Mucosa of stomach (tissue), 1 donor: ENCODE data around the gene CAPS.
A peak's percentile ranks its signal among the peaks of the same experiment; 100 is the strongest.

Experiments used
- H3K27me3 ChIP-seq: one replicate; pipeline ENCODE4 v1.7.0; 2013; ENCODE audit warnings: mild to moderate bottlenecking, low read length; ENCODE audit not compliant: control insufficient read depth, insufficient read depth
- H3K36me3 ChIP-seq: one replicate; pipeline ENCODE4 v1.7.0; 2013; ENCODE audit warnings: low read length; ENCODE audit not compliant: control insufficient read depth, insufficient read depth
- H3K4me1 ChIP-seq: one replicate; pipeline ENCODE4 v1.7.0; 2013; ENCODE audit warnings: mild to moderate bottlenecking, low read length; ENCODE audit not compliant: control insufficient read depth, insufficient read depth
- H3K4me3 ChIP-seq: one replicate; pipeline ENCODE4 v1.7.0; 2013; ENCODE audit warnings: low read length
- H3K9ac ChIP-seq: one replicate; pipeline ENCODE4 v1.7.0; 2013; ENCODE audit warnings: mild to moderate bottlenecking, low read length, moderate library complexity
- H3K9me3 ChIP-seq: one replicate; pipeline ENCODE4 v1.7.0; 2013; ENCODE audit warnings: mild to moderate bottlenecking, low read length, moderate library complexity; ENCODE audit not compliant: control insufficient read depth
- donor health status: Pancreatic carcinoma.

CAPS gene

DNA sequence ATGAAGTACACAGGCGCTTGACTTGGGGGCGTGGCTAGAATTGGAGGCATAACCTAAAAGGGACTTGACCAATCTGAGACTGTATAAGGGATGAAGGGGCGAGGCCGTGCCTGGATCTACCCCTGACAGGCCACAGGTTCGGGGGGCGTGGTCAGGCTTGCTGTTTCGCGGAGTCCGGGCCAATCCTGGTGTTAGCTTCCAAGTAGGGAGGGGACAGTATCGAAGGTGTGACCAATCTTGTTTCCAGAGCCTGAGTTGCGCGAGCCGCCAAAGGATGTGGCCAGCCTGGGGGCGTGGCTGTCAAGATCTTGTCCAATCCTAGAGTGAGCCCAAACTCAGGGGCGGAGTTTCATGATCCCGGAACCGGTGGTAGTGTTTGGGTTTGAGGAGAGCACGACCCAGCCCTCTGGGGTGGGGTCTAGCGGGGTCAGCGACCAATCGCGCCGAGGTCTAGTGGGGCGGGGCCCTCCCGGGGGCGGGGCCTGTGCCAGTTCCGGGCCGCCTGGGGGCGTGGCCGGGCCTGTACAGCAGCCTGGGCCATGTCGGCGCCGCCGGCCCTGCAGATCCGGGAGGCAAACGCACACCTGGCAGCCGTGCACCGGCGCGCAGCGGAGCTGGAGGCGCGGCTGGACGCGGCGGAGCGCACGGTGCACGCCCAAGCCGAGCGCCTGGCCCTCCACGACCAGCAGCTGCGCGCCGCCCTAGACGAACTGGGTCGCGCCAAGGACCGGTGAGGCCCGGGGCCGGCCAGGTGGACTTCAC is 9.5 kb upstream of the CAPS start, which contains the start of gene VMAC:
Gene VMAC, plus strand, starts transcription at position 521 of the 762 bp plus-strand sequence. Its CDS starts 19 bp downstream, at position 540.
- H3K9me3 ChIP-seq, result no peaks in the 10 kb centered on the region
- H3K36me3 ChIP-seq, result no peaks in the 10 kb centered on the region
- H3K4me1 ChIP-seq, result peaks cover 20% of the 10 kb centered on the region
- peak within 1 kb of the TSS; percentile 95 for H3K9ac ChIP-seq
- H3K4me3 ChIP-seq, result peak within 1 kb of the TSS; percentile 63
- H3K27me3 ChIP-seq, result no peaks in the 10 kb centered on the region

- H3K4me1 ChIP-seq, result peaks cover 20% of the 10 kb centered on the region
- no peaks in the 10 kb centered on the region for H3K36me3 ChIP-seq
- H3K4me3 ChIP-seq, result peak overlapping the region; percentile 63
- no peaks in the 10 kb centered on the region for H3K9me3 ChIP-seq
- no peaks in the 10 kb centered on the region for H3K27me3 ChIP-seq
- H3K9ac ChIP-seq, result peak overlapping the region; percentile 76
These were observed 8.8 kb upstream of the CAPS start for GRCh38 chr19:5905114-5905778.

DNA sequence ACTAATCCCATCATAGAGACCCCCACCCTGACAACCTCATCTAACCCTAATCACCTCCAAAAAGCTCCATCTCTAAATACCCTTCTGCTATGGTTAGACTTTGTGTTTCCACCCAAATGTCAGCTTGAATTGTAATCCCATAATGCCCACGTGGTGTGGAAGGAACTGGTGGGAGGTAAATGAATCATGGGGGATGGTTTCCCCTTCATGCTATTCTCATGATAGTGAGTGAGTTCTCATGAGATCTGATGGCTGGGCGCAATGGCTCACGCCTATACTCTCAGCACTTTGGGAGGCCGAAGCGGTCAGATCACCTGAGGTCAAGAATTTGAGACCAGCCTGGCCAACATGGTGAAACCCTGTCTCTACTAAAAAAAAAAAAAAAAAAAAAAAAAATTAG is 6.8 kb upstream of the CAPS start:
- Histone ChIP-seq H3K4me3 (no peak overlapping the region), H3K9ac (no peak overlapping the region), H3K36me3 (no peaks in the 10 kb centered on the region), H3K4me1 (peaks cover 19% of the 10 kb centered on the region), H3K27me3 (no peaks in the 10 kb centered on the region), H3K9me3 (no peaks in the 10 kb centered on the region)

DNA sequence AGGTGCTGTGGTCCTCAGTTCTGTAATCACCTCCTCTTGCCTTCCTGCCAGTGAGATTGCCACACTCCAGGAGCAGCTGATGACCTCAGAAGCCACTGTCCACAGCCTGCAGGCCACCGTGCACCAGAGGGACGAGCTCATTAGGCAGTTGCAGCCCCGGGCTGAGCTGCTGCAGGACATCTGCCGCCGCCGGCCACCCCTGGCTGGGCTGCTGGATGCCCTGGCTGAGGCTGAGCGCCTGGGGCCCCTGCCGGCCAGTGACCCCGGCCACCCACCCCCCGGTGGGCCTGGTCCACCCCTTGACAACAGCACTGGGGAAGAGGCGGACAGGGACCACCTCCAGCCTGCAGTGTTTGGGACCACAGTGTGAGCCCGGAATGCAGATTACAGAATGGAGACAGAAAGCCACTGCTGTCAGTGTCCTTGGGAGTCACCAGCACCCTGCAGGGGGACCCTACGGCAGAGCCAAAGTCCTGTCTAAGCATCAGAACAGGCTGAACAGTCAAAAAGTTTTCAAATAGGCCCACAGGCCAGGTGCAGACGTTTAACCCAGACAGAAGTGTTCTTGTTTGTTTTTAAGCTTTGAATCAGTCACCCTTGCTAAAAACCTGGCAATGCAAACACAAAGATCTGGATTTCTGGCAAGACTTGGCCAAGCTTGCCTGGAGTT is 5.1 kb upstream of the CAPS start:
- Histone ChIP-seq H3K36me3 (no peaks in the 10 kb centered on the region), H3K9me3 (no peaks in the 10 kb centered on the region), H3K9ac (no peak overlapping the region), H3K27me3 (no peaks in the 10 kb centered on the region), H3K4me3 (no peak overlapping the region), H3K4me1 (peaks cover 13% of the 10 kb centered on the region)

- no peak overlapping the region for H3K4me3 ChIP-seq
- no peaks in the 10 kb centered on the region for H3K9me3 ChIP-seq
- H3K36me3 ChIP-seq, result no peaks in the 10 kb centered on the region
- no peaks in the 10 kb centered on the region for H3K27me3 ChIP-seq
- H3K9ac ChIP-seq, result no peak overlapping the region
- H3K4me1 ChIP-seq, result peaks cover 26% of the 10 kb centered on the region
These were observed 3.5 kb upstream of the CAPS start for GRCh38 chr19:5910638-5910907.

DNA sequence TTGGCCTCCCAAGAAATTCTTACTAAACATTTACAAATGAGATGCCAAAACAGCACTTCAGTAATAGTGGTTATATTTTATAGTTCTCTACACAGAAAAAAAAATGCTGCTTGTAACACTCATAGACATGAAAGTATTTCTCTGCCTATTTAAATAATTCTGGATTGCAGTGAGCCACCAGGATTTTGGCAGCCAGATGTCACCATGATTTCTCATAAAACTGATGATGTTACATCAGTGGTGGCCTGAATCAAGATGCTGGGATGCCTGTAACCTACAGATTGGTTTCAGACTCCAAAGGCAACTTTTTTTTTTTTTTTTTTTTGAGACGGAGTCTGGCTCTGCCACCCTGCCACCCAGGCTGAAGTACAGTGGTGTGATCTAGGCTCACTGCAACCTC is 2.7 kb upstream of the CAPS start:
- Histone ChIP-seq H3K36me3 (peaks cover 2% of the 10 kb centered on the region), H3K9me3 (no peaks in the 10 kb centered on the region), H3K4me1 (peaks cover 29% of the 10 kb centered on the region), H3K9ac (no peak overlapping the region), H3K4me3 (no peak overlapping the region), H3K27me3 (no peaks in the 10 kb centered on the region)

DNA sequence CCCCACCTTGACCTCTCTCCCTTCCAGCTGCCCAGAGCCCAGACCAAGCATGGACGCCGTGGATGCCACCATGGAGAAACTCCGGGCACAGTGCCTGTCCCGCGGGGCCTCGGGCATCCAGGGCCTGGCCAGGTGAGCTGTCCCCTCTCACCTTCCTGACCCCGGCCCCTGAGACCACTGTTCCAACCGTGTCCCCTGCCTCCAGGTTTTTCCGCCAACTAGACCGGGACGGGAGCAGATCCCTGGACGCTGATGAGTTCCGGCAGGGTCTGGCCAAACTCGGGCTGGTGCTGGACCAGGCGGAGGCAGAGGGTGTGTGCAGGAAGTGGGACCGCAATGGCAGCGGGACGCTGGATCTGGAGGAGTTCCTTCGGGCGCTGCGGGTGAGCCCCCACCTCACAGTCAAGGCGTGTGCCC is 312 bp downstream of the CAPS start:
- H3K27me3 ChIP-seq, result no peaks in the 10 kb centered on the region
- H3K4me3 ChIP-seq, result peak overlapping the region; percentile 1
- peaks cover 31% of the 10 kb centered on the region for H3K4me1 ChIP-seq
- no peaks in the 10 kb centered on the region for H3K9me3 ChIP-seq
- peaks cover 15% of the 10 kb centered on the region for H3K36me3 ChIP-seq
- H3K9ac ChIP-seq, result peak overlapping the region; percentile 67

GRCh38 chr19:5914946-5915781 is 1.1 kb downstream of the CAPS start:
- H3K4me1 ChIP-seq, result peaks cover 31% of the 10 kb centered on the region
- H3K36me3 ChIP-seq, result peaks cover 16% of the 10 kb centered on the region

GRCh38 chr19:5915782-5916165 is 1.7 kb downstream of the CAPS start:
- Histone ChIP-seq H3K4me1 (peaks cover 31% of the 10 kb centered on the region), H3K9me3 (no peaks in the 10 kb centered on the region), H3K27me3 (no peaks in the 10 kb centered on the region), H3K4me3 (no peak overlapping the region), H3K36me3 (peaks cover 16% of the 10 kb centered on the region), H3K9ac (peak overlapping the region; percentile 67)

More at GRCh38 chr19:5914946-5915781, 1.1 kb downstream of the CAPS start:
- H3K9me3 ChIP-seq, result no peaks in the 10 kb centered on the region
- H3K4me3 ChIP-seq, result peak overlapping the region; percentile 1
- peak overlapping the region; percentile 67 for H3K9ac ChIP-seq
- no peaks in the 10 kb centered on the region for H3K27me3 ChIP-seq

- H3K9ac ChIP-seq, result no peak overlapping the region
- H3K36me3 ChIP-seq, result peaks cover 16% of the 10 kb centered on the region
- peaks cover 31% of the 10 kb centered on the region for H3K4me1 ChIP-seq
- no peaks in the 10 kb centered on the region for H3K27me3 ChIP-seq
- H3K4me3 ChIP-seq, result no peak overlapping the region
- H3K9me3 ChIP-seq, result no peaks in the 10 kb centered on the region
These were observed 2.2 kb downstream of the CAPS start for GRCh38 chr19:5916181-5916708.

DNA sequence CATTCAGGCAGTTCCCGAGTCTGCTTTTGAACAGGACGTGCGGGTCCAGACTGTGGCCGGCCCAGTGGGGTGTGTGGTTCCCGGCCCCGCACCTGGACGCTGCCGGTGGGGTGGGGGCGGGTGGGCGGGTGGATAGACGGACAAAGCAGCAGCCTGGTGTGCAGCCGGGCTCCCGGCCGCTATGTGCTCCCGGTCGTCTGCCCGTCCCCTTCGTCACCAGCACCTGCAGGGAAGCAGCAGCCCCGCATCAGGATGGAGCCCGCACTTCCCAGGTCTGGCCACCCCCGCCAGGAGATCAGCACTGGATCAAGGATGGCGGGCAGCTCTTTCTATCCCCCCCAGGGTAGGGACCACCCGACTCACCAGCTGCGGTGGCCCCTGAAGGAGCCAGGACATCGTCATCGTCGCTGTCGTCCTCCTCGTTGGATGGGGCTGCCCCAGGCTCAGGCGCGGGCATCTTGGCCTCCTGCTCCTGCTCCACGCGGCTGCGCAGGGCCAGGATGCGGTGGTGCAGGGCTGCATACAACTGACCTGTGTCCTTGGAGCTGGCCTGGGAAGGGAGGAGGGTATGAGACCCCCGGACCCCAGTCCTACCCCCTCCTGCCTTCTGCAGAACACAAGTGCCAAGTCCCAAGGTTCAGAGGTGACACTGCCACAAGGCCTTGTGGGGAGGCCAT is 3.5 kb downstream of the CAPS start:
- Histone ChIP-seq H3K9me3 (no peaks in the 10 kb centered on the region), H3K27me3 (no peaks in the 10 kb centered on the region), H3K9ac (no peak overlapping the region), H3K4me3 (no peak overlapping the region), H3K4me1 (peaks cover 31% of the 10 kb centered on the region), H3K36me3 (peaks cover 16% of the 10 kb centered on the region)
